Erythroblast (primary cell): ENCODE results near the gene REM2.

Source experiments
- DNase-seq, 2 experiments: peaks; one replicate each; lab custom pipeline; 2025; lab: John Stamatoyannopoulos, UW
- GATA1 ChIP-seq: IDR thresholded peaks from 2 replicates; pipeline ENCODE4 v1.6.1; 2011; ENCODE audit warnings: low read depth, mild to moderate bottlenecking, control low read depth, low read length, moderate library complexity
- POLR2A ChIP-seq: IDR thresholded peaks from 2 replicates; pipeline ENCODE4 v1.6.1; 2011; ENCODE audit warnings: mild to moderate bottlenecking, low read length

Gene REM2

DNA sequence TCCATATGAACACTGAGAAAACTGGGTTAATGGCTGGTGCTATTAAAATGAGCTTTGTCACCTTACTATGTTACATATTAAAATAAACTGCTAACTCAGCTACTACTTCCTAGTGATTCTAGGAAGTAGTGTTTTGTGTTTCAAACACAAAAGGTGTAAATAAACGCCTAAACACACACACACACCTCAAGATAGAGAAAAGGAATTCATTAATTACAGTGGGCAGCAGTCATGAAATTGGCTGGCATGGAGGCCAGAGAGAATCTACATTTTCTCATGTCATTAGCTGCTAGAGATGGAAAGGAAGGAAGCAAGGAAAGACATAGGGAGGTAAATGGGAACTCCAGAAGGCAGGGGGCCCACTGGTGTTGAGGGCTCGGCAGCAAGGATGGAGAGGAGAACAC is 46.9 kb downstream of the REM2 start:
- no peak for TF ChIP-seq POLR2A
- TF ChIP-seq GATA1 = no peak
- DNase-seq = no peak

DNA sequence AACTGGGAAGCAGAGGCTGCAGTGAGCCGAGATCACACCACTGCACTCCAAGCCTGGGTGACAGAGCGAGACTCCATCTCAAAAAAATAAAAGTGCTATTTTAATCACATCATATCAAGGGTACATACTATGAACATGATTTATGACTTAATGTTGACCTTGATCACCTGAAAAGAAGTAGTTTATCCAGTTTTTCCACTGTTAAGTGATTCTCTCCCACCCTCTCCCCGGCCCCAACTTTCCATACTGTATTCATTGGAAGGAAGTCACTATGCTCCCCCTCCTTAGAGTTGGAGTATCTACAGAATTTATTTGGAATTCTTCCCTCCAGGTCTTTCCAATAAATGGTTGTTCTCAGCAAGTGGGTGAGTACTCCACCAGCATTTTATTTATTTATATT is 49.1 kb downstream of the REM2 start:
- DNase-seq = no peak
- TF ChIP-seq POLR2A = no peak
- TF ChIP-seq GATA1 = no peak

DNA sequence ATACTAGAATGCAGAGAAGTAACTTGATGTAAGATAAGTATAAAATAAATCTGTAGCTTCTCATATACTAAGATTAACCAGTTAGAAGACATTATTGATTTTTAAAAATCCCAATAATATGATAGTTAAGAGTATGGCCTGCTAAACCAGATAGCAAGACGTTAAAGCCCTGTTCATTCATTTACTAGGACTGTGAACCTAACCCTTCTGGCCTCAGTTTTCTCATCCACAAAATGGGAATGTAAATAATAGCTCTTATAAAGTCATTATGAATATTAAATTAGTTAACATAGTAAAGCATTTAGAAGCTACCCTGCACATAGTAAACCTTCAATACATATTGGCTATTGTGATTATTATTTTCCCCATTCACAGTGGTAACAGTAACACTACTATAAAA is 52.1 kb downstream of the REM2 start:
- TF ChIP-seq POLR2A = no peak
- no peak for DNase-seq
